Breast epithelium (tissue), 3 donors: ENCODE results near the gene ERG28.

Source experiments
- CTCF ChIP-seq, 3 donors: fragments of 450-650 bp; IDR thresholded peaks; one replicate each; pipeline ENCODE4 v1.5.1; 2016 to 2017; ENCODE audit warnings: antibody characterized with exemption in 3 of 3, mild to moderate bottlenecking in 3 of 3, moderate library complexity in 3 of 3
- POLR2A ChIP-seq: fragments of 450-650 bp; IDR thresholded peaks from one replicate; pipeline ENCODE4 v1.6.1; 2016; ENCODE audit warnings: antibody characterized with exemption, mild to moderate bottlenecking, moderate library complexity
- POLR2AphosphoS5 ChIP-seq, 3 donors: sonication (generic); formaldehyde crosslinking; IDR thresholded peaks; one replicate each; pipeline ENCODE4 v1.6.1; 2017; ENCODE audit warnings: antibody characterized with exemption in 3 of 3

GRCh38 chr14:75697918-75698317, 37.2 kb upstream of the ERG28 start:
- TF ChIP-seq CTCF (IDR thresholded peaks at IDR 0.05) = no peak
- TF ChIP-seq POLR2A = no peak
- no peak for TF ChIP-seq POLR2AphosphoS5 (IDR thresholded peaks at IDR 0.05)
